A673 (cell line): ENCODE measurements around the gene R3HDM1. TPM values are rescaled to one million over a fixed set of nuclear protein-coding genes. Genes with fewer than 3 reads are reported as not detected.

Source experiments
- BruUV-seq: library from RNA; stranded (reverse); fragments of 400-500 nt; replicated peaks from 2 replicates; lab custom pipeline; 2021; lab: Mats Ljungman, UMichigan
- CTCF ChIA-PET: fragments of 300-600 bp; sonication (Branson Sonifier 250); formaldehyde crosslinking; loops from one replicate; lab custom pipeline; 2022; ENCODE audit warnings: antibody characterized with exemption; lab: Charles Lee
- POLR2A ChIA-PET: fragments of 300-600 bp; sonication (Branson Sonifier 250); formaldehyde crosslinking; loops from one replicate; lab custom pipeline; 2022; ENCODE audit warnings: antibody characterized with exemption; ENCODE audit not compliant: low non-redundant PET; lab: Charles Lee
- DNase-seq: peaks from one replicate; pipeline ENCODE4 v3.0.0-alpha.2; 2015; ENCODE audit warnings: low spot score
- H3K27ac ChIP-seq: fragments of 200-600 bp; sonication (generic); 2 replicates; pipeline ENCODE4 v1.5.1; 2016; ENCODE audit warnings: mixed run types, low read depth, mild to moderate bottlenecking, mixed read lengths, antibody characterized with exemption, low read length; ENCODE audit not compliant: poor library complexity, severe bottlenecking
- H3K27me3 ChIP-seq: fragments of 200-600 bp; sonication (generic); replicated peaks from 2 replicates; pipeline ENCODE4 v1.6.1; 2017; ENCODE audit warnings: mixed run types, low read depth, mild to moderate bottlenecking, mixed read lengths, antibody characterized with exemption, low read length; ENCODE audit not compliant: insufficient read depth, poor library complexity
- H3K36me3 ChIP-seq: fragments of 200-600 bp; sonication (generic); 2 replicates; pipeline ENCODE4 v1.6.1; 2016; ENCODE audit warnings: mixed run types, mild to moderate bottlenecking, mixed read lengths, antibody characterized with exemption, low read length; ENCODE audit not compliant: insufficient read depth, poor library complexity, severe bottlenecking
- H3K4me1 ChIP-seq: fragments of 200-600 bp; sonication (generic); 2 replicates; pipeline ENCODE4 v1.6.1; 2017; ENCODE audit warnings: mixed run types, mild to moderate bottlenecking, mixed read lengths, antibody characterized with exemption, low read length; ENCODE audit not compliant: insufficient read depth, poor library complexity, severe bottlenecking
- H3K4me3 ChIP-seq: fragments of 200-600 bp; sonication (generic); 2 replicates; pipeline ENCODE4 v1.5.1; 2016; ENCODE audit warnings: low read depth, mixed run types, mild to moderate bottlenecking, mixed read lengths, low read length; ENCODE audit not compliant: poor library complexity, severe bottlenecking
- H3K9me3 ChIP-seq: fragments of 200-600 bp; sonication (generic); 2 replicates; pipeline ENCODE4 v1.6.1; 2016; ENCODE audit warnings: mixed run types, low read depth, mild to moderate bottlenecking, mixed read lengths, antibody characterized with exemption, low read length; ENCODE audit not compliant: poor library complexity, severe bottlenecking
- CTCF ChIP-seq: fragments of 300-800, 200-600 bp; sonication (generic); conservative IDR thresholded peaks from 2 replicates; pipeline ENCODE4 v1.5.1; 2017; ENCODE audit warnings: low read depth, mild to moderate bottlenecking, antibody characterized with exemption, low read length, moderate library complexity, mixed read lengths
- EZH2 ChIP-seq: fragments of 200-600 bp; sonication (generic); IDR thresholded peaks from 2 replicates; pipeline ENCODE4 v1.6.1; 2017; ENCODE audit warnings: borderline replicate concordance, low read depth, mild to moderate bottlenecking, mixed read lengths, antibody characterized with exemption, low read length; ENCODE audit not compliant: poor library complexity, severe bottlenecking
- intact Hi-C: fragments of 100-400 bp; cut with micrococcal nuclease; formaldehyde crosslinking; loops from one replicate; pipeline ENCODE4 v1.10.0; 2022; ENCODE audit not compliant: unreplicated experiment
- total RNA-seq: library from RNA; stranded (reverse); gene quantifications from 2 replicates; pipeline ENCODE4 v1.2.3, GENCODE V29; 2021

The R3HDM1 gene
- total RNA-seq, 1 experiment from 2014 or later: 65.4 TPM

DNA sequence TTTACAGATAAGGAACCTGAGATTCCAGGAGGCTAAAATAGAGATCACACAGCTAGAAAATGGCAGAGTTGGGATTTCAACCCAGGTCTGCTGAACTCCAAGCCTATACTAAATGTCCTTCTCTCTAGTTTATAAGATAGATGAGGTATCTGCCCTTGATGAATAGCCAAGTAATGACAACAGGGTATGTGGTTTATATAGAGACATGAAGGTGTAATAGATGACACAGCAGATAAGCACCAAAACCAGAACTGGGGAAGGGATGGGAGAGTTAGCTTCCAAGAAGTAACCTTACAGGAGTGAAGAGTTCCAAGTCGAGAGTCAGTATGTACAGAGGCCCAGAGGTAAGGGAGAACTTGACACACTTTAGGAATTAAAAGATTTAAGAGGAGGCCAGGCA, 105.7 kb downstream of the R3HDM1 start:
- POLR2A ChIA-PET: no interaction called here
- no TSS peak for BruUV-seq
- H3K4me1 ChIP-seq: no peaks in the 10 kb centered on the region
- no peak overlapping the region for H3K4me3 ChIP-seq
- intact Hi-C loops: no loop called here
- no peaks in the 10 kb centered on the region for H3K27me3 ChIP-seq
- H3K27ac ChIP-seq: no peak overlapping the region
- CTCF ChIA-PET: no interaction called here
- no peaks in the 10 kb centered on the region for H3K9me3 ChIP-seq
- TF ChIP-seq CTCF (no peak), EZH2 (no peak)
- no peak for DNase-seq
- peaks cover 9% of the 10 kb centered on the region for H3K36me3 ChIP-seq

DNA sequence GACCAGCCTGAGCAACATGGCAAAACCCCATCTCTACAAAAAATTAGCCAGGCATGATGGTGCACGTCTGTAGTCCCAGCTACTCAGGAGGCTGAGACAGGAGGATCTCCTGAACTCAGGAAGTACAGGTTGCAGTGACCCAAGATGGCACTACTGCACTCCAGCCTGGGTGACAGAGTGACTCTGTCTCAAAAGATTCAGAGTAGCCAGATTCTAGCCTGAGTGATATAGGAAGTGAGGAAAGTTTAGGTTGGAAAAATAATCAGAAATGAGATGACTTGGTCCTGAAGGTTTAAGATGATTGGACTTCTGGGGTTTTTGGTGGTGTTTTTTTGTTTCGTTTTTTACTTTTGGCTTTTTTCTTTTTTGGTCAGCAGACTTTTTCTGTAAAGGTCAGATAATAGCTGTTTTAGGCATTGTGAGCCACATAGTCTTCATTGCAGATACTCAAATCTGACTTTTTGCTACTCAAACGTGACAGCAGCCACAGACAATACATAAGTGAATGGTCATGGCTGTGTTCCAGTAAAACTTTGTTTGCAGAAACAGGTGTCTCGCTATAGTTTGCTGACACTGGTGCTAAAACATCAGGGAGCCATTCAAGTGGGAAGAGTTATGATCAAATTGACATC, 106.3 kb downstream of the R3HDM1 start:
- DNase-seq: no peak
- H3K27ac ChIP-seq: no peak overlapping the region
- H3K9me3 ChIP-seq: no peaks in the 10 kb centered on the region
- BruUV-seq: no TSS peak
- POLR2A ChIA-PET: no interaction called here
- no peak overlapping the region for H3K4me3 ChIP-seq
- H3K27me3 ChIP-seq: no peaks in the 10 kb centered on the region
- intact Hi-C loops: no loop called here
- TF ChIP-seq CTCF: no peak
- no peak for TF ChIP-seq EZH2
- H3K4me1 ChIP-seq: no peaks in the 10 kb centered on the region
- CTCF ChIA-PET: no interaction called here
- H3K36me3 ChIP-seq: peaks cover 9% of the 10 kb centered on the region

- no peak for TF ChIP-seq EZH2
- Histone ChIP-seq H3K36me3 (peaks cover 9% of the 10 kb centered on the region), H3K9me3 (no peaks in the 10 kb centered on the region), H3K4me3 (no peak overlapping the region), H3K4me1 (no peaks in the 10 kb centered on the region), H3K27me3 (no peaks in the 10 kb centered on the region), H3K27ac (no peak overlapping the region)
- no peak for DNase-seq
- CTCF ChIA-PET: no interaction called here
- intact Hi-C loops: no loop called here
- no TSS peak for BruUV-seq
- POLR2A ChIA-PET: no interaction called here
Observed at GRCh38 chr2:135638825-135639224, 107.5 kb downstream of the R3HDM1 start.
